NCI-H748 treated with DMSO at 0.1 percent for 48 hours (cell line): ENCODE measurements around the gene NAPA.

Experiments
- DNase-seq: peaks from one replicate; lab custom pipeline; 2025; lab: John Stamatoyannopoulos, UW

The NAPA gene

GRCh38 chr19:47521473-47522180 lies 6.8 kb upstream of the NAPA start:
- DNase-seq = no peak

- no peak for DNase-seq
Measured at GRCh38 chr19:47520839-47521238, 6.0 kb upstream of the NAPA start.

- DNase-seq = no peak
Measured at GRCh38 chr19:47520343-47520806, 5.5 kb upstream of the NAPA start.

GRCh38 chr19:47518854-47519253 lies 4.0 kb upstream of the NAPA start:
- no peak for DNase-seq

- DNase-seq = no peak
Measured at GRCh38 chr19:47518139-47518538, 3.3 kb upstream of the NAPA start.

GRCh38 chr19:47514151-47514868 lies 553 bp downstream of the NAPA start:
- no peak for DNase-seq

GRCh38 chr19:47512948-47513319 lies 1.9 kb downstream of the NAPA start:
- no peak for DNase-seq

GRCh38 chr19:47512183-47512947 lies 2.5 kb downstream of the NAPA start:
- no peak for DNase-seq

- DNase-seq = no peak
Measured at GRCh38 chr19:47511681-47512080, 3.2 kb downstream of the NAPA start.

- DNase-seq = no peak
Measured at GRCh38 chr19:47511128-47511517, 3.7 kb downstream of the NAPA start.

- DNase-seq = no peak
Measured at GRCh38 chr19:47510516-47511127, 4.2 kb downstream of the NAPA start.

GRCh38 chr19:47509973-47510372 lies 4.9 kb downstream of the NAPA start:
- no peak for DNase-seq

GRCh38 chr19:47509170-47509847 lies 5.6 kb downstream of the NAPA start:
- DNase-seq = no peak

GRCh38 chr19:47508721-47509120 lies 6.1 kb downstream of the NAPA start:
- no peak for DNase-seq

- no peak for DNase-seq
Measured at GRCh38 chr19:47507924-47508553, 6.8 kb downstream of the NAPA start.

GRCh38 chr19:47507012-47507411 lies 7.9 kb downstream of the NAPA start:
- no peak for DNase-seq

- no peak for DNase-seq
Measured at GRCh38 chr19:47506459-47506858, 8.4 kb downstream of the NAPA start.

- DNase-seq = no peak
Measured at GRCh38 chr19:47505506-47505905, 9.4 kb downstream of the NAPA start.

GRCh38 chr19:47503826-47504150 lies 11.1 kb downstream of the NAPA start:
- DNase-seq = no peak

- no peak for DNase-seq
Measured at GRCh38 chr19:47503130-47503825, 11.6 kb downstream of the NAPA start.
